A549 (cell line): ENCODE measurements around the gene NHSL1.

Experiments used
- CHD2 ChIP-seq: fragments of 150-350 bp; IDR thresholded peaks from 2 replicates; pipeline ENCODE4 v1.6.1; 2014; ENCODE audit warnings: low read length; ENCODE audit not compliant: partially characterized antibody
- CTCF ChIP-seq: fragments of >200 bp; sonication (Bioruptor Twin); formaldehyde crosslinking; IDR thresholded peaks from 3 replicates; pipeline ENCODE4 v1.5.1; 2016
- HDAC2 ChIP-seq: fragments of 200-600 bp; sonication (generic); IDR thresholded peaks from 2 replicates; pipeline ENCODE4 v1.6.1; 2016
- JUN ChIP-seq, 2 experiments: fragments of >200 bp; sonication (Bioruptor Twin); formaldehyde crosslinking; IDR thresholded peaks; 2 replicates in 1 of 2; 3 replicates in 1 of 2; pipeline ENCODE4 v1.6.1; 2016 to 2017
- POLR2A ChIP-seq: IDR thresholded peaks from 2 replicates; pipeline ENCODE4 v1.6.1; 2012; ENCODE audit warnings: mild to moderate bottlenecking, low read length
- POLR2AphosphoS2 ChIP-seq: conservative IDR thresholded peaks from 2 replicates; pipeline ENCODE4 v1.6.1; 2012; ENCODE audit warnings: low read length, improper control_type of control experiment, inconsistent platforms
- RAD21 ChIP-seq, 2 experiments: fragments of >200 bp in 1 of 2; sonication (Bioruptor Twin) in 1 of 2; formaldehyde crosslinking in 1 of 2; IDR thresholded peaks in 1 of 2; conservative IDR thresholded peaks in 1 of 2; 2 replicates in 1 of 2; 3 replicates in 1 of 2; pipeline ENCODE4 v1.6.1; 2012 to 2018; ENCODE audit warnings: inconsistent platforms in 1 of 2
- RNF2 ChIP-seq: fragments of 200-600 bp; sonication (generic); IDR thresholded peaks from 2 replicates; pipeline ENCODE4 v1.6.1; 2016; ENCODE audit warnings: low read depth, mild to moderate bottlenecking, antibody characterized with exemption, moderate library complexity, borderline replicate concordance
- TF ChIP-seq, protein P1 (sequence below): IDR thresholded peaks from 2 replicates; pipeline ENCODE4 v1.6.1; 2012

DNA sequence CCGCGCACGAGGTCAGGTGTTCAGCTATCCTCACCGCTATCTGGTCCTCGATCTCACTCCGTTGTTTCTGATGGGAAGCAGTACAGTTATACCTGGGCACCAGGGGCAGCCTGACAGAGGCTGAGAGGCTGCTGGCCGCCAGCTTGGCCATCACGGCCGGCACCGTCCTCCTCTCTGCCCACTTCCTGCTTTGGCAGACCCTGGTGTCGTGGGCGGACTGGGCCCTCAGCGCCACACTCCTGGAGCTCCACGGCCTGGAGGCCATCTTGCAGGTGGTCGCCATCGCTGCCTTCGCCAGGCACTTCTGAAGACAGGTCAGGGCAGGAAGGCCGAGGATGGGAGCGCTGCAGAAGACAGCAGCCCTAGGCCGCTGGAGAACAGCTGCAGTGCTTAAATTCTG lies 35.2 kb downstream of the NHSL1 start:
- TF ChIP-seq CTCF (no peak), JUN (IDR thresholded peaks at IDR 0.05) (no peak), RNF2 (no peak), POLR2A (no peak), CHD2 (no peak), HDAC2 (no peak), POLR2AphosphoS2 (no peak), RAD21 (conservative IDR thresholded peaks at IDR 0.05 in 1 of 2, IDR thresholded peaks at IDR 0.05 in 1 of 2) (no peak)
- TF ChIP-seq, protein P1, sequence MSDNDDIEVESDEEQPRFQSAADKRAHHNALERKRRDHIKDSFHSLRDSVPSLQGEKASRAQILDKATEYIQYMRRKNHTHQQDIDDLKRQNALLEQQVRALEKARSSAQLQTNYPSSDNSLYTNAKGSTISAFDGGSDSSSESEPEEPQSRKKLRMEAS: no peak
